Vagina (tissue), 2 donors: ENCODE measurements around the gene KIF21B.

ENCODE experiments used
- CTCF ChIP-seq, 3 experiments: fragments of 450-650 bp in 2 of 3; fragments of 200-600 bp in 1 of 3; sonication (generic) in 1 of 3; IDR thresholded peaks; one replicate each; pipeline ENCODE4 v1.5.1; 2017 to 2019; ENCODE audit warnings: antibody characterized with exemption in 3 of 3, mild to moderate bottlenecking in 2 of 3, moderate library complexity in 2 of 3
- POLR2A ChIP-seq, 2 donors: fragments of 450-650 bp; IDR thresholded peaks; one replicate each; pipeline ENCODE4 v1.6.1; 2017; ENCODE audit warnings: antibody characterized with exemption in 2 of 2, mild to moderate bottlenecking in 2 of 2, moderate library complexity in 2 of 2

DNA sequence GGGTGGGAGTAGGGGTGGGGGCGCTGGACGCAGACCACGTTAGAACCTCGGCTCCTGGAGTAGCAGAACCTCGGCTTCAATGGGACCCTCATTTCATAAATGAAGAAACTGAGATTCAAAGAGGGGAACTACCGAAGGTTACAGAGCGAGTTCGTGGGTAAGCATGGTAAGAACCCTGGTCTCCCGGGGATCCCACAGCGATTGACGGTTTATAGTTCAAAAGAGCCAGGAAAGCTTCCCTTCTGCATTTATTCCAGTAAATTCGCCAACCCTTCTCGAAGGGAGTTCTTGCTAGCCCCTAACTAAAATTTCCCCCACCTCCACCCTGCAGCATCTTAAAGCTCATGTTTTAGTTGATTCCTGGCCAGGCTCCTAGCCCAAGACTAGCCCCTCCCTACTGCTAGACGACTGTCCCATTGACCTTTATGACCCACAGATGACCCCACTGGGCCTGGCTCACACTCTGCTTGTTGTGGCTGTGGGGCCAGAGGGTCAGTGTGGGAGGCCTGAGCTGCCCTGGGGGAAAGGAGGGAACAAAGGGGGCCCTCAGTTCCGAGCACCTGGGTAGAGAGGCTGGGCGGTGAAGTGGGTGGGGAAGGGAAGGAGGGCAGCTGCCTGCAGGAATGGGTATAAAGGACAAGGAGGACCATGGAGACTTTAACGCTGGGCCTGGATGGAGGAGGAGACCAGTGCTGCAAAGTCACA, 558 bp upstream of the KIF21B start:
- TF ChIP-seq CTCF (IDR thresholded peaks at IDR 0.05) (no peak), POLR2A (IDR thresholded peaks at IDR 0.05) (no peak)
